Activated naive CD4-positive, alpha-beta T cell treated with Interleukin-2 at 50 U/mL for 16 hours (primary cell): ENCODE results near the gene SNRPA.
"Not testable (repeated sequence)": the region's sequence is repeated elsewhere in the genome, so short reads cannot be mapped to it uniquely, and the experiment has no call there.

Experiments
- DNase-seq: peaks from one replicate; pipeline ENCODE4 v3.0.0-alpha.2; 2020

SNRPA gene

DNA sequence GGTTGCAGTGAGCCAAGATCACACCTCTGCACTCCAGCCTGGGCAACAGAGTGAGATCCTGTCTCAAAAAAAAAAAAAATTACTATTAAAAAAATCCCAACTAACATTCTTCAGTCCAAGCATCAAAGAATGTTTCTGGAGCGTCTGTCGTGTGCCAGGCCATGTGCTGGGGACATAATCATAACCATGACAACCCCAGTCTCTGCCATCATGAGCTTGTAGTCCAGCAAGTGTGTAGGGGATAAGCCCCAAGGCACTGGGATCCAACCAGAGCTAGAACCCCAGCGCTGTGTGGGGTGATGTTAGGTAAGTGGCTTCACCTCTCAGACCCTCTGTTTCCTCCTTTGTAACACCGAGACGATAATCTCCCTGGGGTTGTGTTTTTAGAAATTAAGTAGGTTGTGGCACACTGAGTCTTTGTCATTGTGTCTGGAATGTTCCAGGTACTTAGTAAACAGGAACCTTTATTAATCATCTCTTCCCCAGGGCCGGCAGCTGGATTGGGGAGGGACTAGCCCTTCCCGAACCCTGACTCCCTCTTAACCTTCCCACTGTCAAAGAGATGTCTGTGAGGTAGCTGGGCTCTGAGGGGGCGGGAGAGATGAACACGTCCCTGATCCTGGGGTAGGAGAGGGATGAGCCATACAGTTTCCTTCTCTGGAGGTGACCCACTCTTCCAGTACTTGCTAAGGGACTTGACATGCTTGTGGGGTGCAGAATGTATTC, 28.9 kb upstream of the SNRPA start:
- DNase-seq = no peak

DNA sequence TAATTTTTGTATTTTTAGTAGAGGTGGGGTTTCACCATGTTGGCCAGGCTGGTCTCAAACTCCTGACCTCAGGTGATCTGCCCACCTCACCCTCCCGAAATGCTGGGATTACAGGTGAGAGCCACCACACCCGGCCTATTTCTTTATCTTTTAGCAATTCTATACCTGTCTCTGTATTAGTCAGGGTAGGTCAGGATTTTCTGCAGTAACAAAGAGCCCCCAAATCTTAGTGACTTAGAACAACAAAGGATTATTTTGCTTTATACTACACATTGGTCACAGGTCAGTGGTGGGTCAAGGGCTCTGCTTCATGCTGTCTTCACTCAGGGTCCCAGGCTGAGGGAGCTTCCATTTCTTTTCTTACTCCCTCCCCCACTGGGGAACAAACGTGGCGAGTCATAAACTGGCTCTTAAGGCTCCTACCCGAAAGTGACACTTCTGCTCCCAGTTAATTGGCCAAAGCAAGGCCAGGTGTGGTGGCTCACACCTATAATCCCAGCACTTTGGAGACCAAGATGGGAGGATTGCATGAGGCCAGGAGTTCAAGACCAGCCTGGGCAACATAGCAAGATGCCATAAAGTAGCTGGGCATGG, 27.2 kb upstream of the SNRPA start:
- no peak for DNase-seq

DNA sequence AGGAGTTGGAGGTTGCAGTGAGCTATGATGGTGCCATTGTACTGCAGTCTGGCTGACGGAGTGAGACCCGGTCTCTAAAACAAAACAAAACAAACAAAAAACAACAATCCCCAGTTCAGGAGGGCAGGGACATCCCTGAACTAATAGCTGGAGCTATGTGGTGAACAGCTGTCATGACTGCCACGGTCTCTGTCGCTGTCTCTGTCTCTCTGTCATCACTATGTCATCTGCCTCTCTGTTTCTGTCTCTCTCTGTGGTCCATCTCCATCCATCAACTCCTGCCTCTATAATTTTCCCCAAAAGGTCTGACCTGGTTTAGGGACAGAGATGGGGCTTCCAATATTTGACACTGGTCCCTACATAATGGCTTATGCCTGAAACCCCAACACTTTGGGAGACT, 26.7 kb upstream of the SNRPA start:
- no peak for DNase-seq

DNA sequence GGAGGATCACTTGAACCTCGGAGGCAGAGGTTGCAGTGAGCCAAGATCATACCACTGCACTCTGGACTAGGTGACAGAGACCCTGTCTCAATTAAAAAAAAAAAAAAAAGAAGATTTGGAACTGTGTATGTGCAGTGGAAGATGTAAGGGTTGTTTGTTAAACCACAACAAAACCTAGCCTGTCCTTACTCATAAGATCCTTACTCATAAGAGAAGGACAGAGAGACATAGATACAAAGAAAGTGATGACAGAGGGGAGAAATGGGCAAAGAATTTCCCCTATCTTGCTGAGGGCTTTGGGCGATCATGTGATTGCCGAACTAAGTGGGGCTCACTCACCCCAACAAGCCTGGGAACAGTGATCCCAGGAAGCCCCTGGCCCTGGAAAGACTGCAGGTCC, 26.1 kb upstream of the SNRPA start:
- no peak for DNase-seq

DNA sequence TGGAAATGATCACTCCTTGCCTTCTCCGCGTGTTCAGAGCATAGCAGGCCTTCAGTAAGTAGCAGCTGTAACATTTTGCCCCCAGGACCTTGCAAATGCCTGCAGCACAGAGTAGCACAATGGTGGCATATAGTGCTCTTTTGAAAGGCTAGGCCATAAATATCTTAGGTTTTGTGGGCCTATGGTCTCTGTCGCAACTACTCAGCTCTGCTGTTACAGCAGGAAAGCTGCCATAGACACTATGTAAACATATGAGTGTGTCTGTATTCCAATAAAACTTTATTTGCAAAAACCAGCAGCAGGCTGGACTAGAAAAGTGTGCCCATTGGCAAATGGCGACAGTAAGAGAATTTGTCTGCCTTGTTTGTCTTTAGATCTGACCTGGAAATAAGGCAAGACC, 24.7 kb upstream of the SNRPA start:
- DNase-seq = no peak

DNA sequence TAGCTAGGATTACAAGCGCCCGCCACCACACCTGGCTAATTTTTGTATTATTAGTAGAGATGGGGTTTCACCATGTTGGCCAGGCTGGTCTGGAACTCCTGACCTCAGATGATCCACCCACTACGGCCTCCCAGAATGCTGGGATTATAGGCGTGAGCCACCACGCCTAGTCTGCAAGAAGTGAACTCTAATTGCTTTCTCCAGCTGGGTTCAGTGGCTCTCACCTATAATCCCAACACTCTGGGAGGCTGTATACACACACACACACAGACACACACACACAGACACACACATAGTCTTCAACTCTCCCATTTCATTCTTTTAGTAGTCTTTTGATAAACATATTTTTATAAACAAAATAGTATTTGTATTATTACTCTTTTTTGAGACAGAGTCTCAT, 20.9 kb upstream of the SNRPA start:
- not testable (repeated sequence) for DNase-seq

DNA sequence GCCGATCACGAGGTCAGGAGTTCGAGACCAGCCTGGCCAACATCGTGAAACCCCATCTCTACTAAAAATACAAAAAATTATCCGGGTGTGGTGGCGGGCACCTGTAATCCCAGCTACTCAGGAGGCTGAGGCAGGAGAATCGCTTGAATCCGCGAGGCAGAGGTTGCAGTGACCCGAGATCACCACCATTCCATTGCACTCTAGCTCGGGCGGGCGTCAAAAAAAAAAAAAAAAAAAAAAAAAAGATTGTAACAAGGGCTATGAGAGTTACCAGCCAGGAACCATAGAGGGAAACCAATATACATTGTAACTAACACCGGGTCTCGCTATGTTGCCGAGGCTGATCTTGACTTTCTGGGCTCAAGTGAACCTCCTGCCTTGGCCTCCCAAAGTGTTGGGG, 18.7 kb upstream of the SNRPA start:
- not testable (repeated sequence) for DNase-seq

DNA sequence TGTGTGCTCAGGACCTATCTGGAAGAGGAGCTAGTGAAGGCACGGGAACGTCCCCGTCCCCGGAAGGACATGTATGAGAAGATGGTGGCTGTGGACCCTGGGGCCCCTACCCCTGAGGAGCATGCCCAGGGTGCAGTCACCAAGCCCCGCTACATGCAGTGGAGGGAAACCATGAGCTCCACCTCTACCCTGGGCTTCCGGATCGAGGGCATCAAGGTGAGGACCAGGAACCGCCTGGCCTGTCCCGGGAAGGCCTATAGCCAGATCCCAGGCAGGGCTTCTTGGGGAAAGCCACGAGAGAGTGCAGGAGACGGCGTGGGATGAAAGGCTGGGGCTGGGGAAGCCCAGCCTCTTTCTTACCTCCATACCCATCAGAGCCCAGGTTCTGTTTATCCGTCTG, 17.9 kb upstream of the SNRPA start:
- no peak for DNase-seq

DNA sequence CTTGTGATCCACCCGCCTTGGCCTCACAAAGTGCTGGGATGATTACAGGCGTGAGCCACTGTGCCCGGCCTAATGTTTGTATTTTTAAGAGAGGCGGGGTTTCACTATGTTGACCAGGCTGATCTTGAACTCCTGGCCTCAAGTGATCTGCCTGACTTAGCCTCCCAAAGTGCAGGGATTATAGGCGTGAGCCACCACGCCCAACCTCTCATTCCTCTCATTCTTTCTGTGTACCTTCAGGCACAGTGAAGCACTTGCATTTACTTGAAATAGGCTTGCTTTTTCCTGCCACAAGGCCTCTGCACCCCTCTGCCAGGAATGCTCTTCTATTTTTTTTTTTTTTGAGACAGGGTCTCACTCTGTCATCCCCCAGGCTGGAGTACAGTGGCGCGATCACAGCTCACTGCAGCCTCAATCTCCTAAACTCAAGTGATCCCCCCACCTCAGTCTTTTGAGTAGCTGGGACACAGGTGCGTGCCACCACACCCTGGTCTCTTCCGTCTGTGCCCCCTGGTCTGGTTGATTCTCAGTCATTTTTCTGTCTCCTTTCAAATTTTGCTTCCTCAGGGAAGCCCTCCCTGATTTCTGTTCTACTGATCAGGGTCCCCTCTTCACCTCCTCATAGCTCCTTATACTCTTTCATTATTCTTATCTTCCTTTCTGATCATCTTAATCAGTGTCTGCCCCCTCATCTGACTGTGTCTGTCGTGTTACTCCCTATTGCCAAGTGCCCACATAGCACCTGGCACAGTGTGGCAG, 15.8 kb upstream of the SNRPA start:
- no peak for DNase-seq

DNA sequence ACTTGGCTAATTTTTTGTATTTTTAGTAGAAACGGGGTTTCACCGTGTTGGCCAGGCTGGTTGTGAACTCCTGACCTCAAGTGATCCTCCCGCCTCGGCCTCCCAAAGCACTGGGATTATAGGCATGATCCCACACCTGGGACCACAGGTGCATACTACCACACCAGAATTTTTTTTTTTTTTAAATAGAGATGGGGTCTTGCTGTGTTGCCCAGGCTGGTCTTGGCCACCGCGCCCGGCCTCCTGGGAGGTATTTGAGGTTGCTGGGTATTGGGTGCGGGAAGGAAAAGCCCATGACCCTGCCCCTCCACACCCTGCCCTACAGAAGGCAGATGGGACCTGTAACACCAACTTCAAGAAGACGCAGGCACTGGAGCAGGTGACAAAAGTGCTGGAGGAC, 14.3 kb upstream of the SNRPA start:
- DNase-seq = no peak

DNA sequence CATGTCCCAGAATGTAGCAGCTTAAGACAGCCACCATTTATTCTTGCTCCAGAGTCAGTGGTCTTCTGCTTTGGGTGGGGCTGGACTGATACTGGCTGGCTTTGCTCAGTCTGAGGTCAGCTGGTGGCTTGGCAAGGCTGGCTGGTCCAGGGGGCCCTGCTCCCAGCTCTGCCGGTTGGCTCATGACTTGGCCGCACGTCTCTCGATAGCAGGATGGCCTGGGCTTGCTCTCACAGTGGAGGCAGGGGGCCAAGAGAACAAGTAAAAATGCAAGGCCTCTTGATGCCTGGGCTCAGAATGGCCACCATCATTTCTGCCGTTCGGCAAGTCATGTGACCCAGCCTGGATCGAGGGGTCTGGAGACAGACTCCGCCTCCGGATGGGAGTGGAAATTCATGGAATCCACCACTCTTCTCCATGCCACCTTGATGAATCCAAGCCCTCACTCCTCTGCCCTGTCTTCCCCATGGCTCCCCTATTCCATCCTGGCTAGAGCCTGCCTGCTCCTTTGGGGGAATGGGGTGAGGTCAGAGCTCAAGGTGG, 13.8 kb upstream of the SNRPA start:
- no peak for DNase-seq

DNA sequence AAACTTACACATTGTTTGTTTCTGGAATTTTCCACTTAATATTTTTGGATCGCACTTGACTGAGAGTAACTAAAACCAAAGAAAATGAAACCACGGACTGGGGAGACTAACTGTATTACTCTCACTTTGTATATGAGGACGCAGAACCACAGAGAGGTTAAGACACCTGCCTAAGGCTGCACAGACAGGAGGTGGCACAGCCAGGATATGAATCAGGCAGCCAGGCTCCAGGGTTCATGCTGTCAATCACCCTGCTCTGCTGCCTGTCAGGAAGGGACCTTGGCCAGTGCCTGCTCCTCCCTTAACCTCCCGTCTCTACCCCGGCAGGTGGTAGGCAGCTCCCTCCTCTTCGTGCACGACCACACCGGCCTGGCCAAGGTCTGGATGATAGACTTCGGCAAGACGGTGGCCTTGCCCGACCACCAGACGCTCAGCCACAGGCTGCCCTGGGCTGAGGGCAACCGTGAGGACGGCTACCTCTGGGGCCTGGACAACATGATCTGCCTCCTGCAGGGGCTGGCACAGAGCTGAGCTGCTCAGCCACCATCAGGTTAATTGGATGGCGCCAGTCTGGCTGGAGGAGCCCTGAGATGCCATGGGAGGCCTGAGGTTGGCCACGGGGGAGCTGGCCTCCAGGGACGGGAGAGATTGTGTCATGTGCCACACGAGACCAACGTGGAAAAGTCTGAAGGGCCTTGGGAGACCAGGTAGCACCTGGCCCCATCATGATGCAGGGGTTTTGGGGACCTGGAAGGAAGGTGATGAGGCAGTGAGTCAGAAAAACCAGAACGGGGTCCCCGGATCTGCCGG, 11.8 kb upstream of the SNRPA start:
- no peak for DNase-seq

DNA sequence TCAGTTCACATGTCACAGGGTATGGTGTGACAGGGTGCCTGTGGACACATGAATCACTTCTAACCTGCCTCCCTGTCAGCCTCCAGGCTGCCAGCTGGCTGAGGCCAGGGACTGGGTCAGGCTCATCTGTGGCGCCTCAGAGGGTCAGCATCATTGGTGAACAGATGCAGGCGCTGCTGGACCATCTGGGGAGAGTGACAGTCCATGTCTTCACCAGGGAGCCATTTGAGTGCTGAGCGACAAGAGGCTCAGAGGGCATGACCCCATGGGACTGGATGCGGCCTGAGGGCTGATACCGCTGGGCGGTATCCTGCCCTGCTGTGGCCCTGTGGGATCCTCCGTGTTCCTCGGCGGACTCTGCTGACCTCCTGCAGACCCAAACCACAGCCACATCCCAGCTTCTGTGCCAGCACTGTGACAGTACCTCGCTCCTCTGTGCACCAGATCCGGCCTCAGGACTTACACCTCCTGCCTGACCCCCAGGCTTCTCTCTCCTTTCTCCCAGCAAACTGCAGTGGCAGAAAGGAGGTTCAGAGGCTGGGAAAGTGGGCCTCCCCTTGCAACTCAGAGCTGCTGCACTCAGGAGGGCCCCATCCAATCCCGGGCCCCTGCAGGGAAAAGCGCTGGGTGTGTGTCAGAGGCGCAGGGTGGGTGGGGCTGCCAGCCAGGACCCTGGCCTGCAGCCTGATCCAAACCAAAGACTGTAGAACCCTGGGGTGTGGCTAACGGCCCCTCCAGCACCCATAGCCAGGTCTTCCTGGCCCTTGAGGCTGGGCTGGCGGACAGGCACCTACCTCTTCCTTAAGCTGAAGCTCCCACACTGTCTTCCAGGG, 10.9 kb upstream of the SNRPA start:
- DNase-seq = no peak

DNA sequence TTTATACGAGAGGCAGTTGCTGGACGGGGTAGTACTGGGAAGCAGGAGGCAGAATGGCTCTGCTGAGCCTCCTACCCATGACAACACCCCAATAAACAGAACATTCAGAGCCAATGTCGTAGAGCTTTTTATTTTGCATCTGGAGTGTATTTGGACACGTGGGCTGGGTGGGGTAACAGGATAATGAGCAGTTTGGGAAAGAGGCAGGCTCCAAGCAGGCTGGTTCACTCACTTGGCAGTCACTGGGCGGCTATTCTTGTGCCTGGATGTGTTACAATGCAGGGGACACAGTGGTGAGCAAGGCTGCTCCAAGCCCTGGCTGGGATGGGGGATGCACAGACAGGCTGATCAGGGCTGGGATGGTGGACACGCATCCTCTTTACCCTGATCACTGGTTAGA, 10.3 kb upstream of the SNRPA start:
- DNase-seq = no peak

DNA sequence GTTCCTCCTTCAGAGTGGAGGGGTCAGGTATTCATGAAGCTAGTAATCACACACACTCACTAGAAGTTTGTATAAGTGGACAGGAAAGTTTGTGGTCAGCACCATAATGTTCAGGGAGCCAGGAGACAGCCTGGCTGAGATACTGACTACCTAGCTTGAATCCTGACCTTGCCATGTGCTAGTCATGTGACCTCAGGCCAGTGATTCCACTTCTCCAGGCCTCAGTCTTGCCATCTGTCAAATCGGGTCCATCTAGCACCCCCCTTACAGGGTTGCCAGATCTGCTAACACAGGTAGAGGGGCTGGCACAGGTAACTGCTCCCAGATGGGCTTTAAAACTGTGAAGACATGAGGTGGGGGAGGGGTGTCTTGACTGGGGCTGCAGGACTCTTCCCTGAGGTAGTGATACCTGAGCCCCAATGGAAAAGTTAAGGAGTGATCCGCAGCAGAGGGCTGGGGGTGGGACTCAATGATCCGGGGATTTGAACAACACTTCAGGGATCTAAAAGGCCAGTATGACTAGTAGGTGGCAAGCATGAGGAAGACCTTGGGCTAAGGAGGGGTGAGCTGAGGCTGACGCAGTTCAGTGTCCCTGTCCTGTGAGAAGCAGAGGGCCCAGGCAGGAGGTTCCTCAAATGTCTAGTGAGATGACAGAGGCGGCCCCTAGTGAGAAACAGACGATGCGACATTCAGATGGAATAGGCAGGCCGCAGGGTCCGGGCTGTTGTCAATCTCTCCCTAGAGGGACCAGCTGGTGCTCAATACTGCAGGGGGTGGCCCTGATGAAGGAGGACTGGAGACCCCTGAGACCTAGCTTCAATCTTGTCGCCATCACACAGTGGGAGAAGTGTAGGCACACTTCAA, 9.2 kb upstream of the SNRPA start:
- DNase-seq = no peak

DNA sequence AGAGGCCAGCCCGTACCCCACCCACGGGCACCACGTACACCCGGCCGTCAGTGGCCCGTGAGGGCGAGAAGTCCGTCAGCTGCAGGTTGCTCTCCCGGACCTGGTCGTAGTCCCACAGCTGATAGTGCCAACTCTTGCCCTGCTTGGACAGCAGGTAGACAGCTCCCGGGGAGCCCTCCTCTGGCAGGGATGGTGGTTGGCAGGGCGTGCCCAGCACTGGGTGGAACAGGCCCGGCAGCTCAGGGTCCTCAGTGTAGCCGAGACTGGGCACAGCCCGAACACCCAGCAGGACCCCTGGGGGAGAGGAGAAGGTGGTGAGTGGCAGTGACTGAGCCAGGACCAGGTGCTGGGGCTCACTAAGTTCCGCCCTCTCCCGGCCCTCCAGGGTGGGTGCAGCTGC, 8.5 kb upstream of the SNRPA start:
- no peak for DNase-seq

DNA sequence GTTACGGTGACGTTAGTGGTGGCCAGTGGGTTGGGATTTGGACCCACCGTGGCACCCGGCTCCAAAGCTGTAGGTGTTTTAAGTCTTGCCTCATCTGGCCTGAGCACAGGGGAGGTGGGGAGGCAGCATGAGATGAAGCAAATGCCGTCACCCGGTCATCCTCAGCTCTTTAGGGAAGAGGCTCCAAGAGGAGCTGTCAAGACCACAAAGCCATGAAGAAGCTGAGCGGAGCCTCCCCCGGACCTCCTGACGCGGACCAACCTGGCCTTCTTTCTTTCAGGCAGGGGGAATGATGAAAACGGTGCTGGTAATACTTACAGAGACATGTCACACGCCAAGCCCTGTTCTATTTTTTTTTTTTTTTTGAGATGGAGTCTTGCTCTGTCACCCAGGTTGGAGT, 8.1 kb upstream of the SNRPA start:
- no peak for DNase-seq

DNA sequence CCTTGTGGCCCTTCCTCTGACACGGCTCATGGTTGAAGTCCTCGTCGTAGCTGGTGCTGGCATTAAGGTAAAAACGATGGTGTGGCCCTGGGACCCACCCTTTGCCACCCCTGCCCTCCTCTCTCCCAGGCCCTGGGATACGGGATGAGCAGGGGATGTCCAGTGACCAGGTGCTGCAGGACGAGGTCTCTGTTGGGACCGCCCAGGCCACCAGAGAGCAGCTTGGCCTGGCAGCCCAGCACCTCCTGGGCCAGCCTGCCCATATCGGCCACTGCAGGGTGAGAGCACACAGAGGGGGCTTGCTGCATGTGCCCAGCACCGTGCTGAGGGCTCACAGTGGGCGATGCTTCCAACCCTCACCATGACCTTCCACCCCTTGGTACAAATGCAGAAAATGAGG, 7.1 kb upstream of the SNRPA start:
- no peak for DNase-seq

DNA sequence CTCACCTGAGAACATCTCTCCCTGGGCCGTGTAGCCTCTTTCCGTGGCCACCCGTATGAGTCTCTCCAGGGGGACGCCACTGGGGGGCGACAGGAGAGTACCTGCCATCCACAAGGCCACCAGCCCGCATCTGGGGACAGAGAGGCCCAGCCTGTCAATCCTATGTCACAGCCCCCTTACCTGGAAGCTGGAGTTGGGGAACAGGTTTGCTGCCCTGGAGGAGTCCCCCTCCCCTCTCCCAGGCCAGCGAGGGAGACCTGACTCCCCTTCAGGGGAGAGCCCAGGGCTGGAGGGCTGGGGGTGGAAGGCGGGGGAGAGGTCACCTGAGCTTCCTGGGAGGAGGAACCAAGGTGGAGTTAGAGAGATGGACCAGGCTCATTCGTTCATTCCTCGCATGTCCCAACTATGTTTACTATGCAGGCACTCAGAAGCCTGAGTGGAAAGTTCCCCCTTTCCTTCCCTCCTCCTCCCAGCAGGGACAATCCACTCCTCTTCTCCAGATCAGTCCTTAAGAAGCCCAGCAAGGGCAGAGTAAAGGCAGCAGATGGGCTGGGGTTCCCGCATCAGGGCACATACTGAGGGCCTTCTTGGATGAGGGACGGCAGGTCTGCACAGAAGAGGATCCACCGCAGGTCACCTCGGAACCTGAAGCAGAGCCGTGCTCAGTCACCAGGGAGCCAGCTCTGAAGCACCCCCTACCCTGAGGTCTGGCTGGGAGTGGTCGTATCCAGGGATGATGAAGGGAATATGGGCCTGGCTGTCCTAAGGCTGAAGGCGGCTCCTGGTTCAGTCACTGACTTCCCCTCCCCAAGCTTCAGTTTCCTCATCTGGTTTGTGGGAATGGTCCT, 6.2 kb upstream of the SNRPA start:
- peak; percentile 29 for DNase-seq

DNA sequence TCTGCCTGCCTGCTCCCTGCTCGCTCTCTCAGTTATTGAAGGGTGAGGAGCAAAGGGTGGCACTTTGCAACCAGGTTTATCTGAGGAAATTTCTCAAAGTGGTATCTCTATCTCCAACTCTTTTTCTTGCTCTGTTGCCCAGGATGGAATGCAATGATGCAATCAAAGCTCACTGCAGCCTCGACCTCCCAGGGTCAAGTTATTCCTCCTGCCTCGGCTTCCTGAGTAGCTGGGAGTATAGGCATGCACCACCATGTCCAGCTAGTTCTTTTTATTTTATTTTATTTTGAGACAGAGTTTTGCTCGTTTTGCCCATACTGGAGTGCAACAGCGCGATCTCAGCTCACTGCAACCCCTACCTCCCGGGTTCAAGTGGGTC, 5.6 kb upstream of the SNRPA start:
- no peak for DNase-seq
